Esophagus squamous epithelium (tissue), 4 donors: ENCODE data around the gene BBS12.

Experiments
- POLR2A ChIP-seq, 4 donors: fragments of 450-650 bp; IDR thresholded peaks; one replicate each; pipeline ENCODE4 v1.6.1; 2017; ENCODE audit warnings: antibody characterized with exemption in 4 of 4, mild to moderate bottlenecking in 4 of 4, moderate library complexity in 3 of 4
- TF ChIP-seq, protein P1 (sequence below), 6 experiments: fragments of 450-650 bp in 4 of 6; fragments of 200-600 bp in 2 of 6; sonication (generic) in 2 of 6; IDR thresholded peaks; one replicate each; pipeline ENCODE4 v1.5.1; 2016 to 2019; ENCODE audit warnings: antibody characterized with exemption in 6 of 6, mild to moderate bottlenecking in 4 of 6, moderate library complexity in 4 of 6

DNA sequence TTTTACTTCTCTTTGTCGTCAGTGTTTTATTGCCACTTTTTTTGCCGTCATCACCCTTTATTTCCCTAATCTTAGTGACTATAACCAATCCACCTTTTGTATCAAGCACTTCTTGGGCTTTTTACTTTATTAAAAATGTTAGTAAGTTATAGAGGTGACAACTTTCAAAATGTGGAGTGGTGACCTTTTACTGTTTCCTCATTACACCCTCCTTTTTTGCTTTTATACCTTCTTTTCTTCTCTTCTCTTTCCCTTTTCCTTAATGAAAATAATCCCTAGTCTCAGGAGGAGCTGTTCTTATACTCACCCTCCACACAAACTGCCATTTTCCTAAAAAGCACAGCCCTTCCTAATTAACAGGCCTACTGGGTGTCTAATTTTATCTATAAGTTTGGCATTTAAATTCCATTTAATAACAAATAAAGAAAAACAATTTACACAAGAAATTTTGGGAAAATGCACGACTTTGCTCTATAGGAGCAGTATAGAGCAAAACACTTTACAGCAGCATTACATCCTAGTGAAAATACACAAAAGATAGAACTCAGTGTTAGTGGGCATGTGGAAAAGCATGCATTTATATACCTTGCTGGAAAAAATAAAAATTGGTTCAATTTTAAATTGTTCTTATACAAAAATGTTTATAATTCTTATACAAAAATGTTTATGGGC lies 27.3 kb downstream of the BBS12 start:
- TF ChIP-seq POLR2A (IDR thresholded peaks at IDR 0.05), result no peak
- TF ChIP-seq, protein P1, sequence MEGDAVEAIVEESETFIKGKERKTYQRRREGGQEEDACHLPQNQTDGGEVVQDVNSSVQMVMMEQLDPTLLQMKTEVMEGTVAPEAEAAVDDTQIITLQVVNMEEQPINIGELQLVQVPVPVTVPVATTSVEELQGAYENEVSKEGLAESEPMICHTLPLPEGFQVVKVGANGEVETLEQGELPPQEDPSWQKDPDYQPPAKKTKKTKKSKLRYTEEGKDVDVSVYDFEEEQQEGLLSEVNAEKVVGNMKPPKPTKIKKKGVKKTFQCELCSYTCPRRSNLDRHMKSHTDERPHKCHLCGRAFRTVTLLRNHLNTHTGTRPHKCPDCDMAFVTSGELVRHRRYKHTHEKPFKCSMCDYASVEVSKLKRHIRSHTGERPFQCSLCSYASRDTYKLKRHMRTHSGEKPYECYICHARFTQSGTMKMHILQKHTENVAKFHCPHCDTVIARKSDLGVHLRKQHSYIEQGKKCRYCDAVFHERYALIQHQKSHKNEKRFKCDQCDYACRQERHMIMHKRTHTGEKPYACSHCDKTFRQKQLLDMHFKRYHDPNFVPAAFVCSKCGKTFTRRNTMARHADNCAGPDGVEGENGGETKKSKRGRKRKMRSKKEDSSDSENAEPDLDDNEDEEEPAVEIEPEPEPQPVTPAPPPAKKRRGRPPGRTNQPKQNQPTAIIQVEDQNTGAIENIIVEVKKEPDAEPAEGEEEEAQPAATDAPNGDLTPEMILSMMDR (IDR thresholded peaks at IDR 0.05), result peak in 1 of 6 experiments; percentile 21
